SHP77 (cell line): ENCODE data around the gene TCEAL5.
"Not testable (repeated sequence)": the region's sequence is repeated elsewhere in the genome, so short reads cannot be mapped to it uniquely, and the experiment has no call there.

Experiments used
- DNase-seq, 2 experiments: peaks; one replicate each; lab custom pipeline; 2025; lab: John Stamatoyannopoulos, UW

TCEAL5 gene

GRCh38 chrX:103276581-103277002 is at the start of gene TCEAL5:
TCEAL5 (minus strand) TSS chrX:103276750; CDS start chrX:103274563, 2,187 bp downstream.
- DNase-seq, result no peak

DNA sequence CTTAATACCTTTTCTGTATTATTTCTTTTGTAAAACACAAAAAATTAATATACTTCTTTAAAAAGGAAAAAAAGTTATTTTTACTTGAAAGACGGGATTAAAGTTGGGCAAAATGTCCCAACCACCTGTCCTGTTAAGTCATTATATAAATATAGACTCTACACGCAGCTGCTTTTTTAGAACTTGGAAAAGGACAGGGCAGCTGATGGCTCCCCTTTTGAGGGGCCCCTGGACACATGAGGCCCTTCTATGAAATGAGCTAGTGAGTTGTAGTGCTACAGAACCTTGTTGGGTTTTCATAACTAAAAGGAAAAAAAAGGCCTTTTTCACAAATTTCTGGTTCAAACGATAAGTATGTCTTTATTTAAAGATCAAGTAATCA is 34.8 kb upstream of the TCEAL5 start:
- DNase-seq, result no peak

DNA sequence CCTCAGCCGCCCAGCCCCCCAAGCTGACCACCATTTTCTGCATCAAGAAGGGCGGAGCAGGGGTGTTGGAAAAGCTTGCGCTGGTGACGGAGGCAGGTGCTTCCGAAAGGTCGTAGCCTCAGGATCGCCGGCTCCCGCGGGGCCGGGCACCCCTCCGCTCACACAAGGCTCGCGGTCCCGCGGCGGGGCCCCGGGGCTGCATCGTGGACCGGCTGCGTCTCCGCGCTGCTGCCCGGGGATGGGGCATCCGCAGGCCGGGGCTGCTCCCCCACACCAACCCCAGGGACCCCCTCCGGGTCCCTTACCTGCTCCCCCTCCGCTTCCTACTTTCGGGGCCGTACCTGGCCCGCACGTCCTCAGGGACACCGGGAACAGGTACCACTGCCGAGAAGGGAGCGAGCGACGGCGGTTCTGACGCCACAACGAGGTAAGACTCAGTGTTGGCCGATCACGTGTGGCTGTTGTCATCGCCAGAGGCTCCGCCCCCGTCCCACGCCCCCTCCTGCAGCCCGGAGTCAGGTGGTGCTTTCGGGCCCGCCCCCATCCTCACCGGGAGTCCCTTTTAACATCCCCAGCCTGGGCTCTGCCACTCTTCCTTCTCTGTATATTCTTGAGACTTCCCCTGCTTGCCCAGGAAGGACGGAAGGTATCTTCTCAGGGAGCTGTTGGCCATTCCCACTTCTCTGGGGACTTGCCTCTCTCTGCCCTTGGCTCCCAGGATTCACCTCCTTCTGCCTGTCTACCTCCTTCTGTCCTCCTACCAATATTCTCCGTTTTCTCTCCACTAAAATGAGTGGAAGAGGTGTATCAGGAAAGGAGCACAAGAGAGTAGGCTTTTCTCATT is 34.2 kb upstream of the TCEAL5 start, which contains the start of gene BEX2:
Gene BEX2, minus strand, starts transcription at position 436 of the 844 bp plus-strand sequence. CDS start 1,014 bp downstream, outside the sequence.
- no peak for DNase-seq

- no peak for DNase-seq
These were observed 33.5 kb upstream of the TCEAL5 start for GRCh38 chrX:103309860-103310554.

GRCh38 chrX:103305666-103306065 is 29.1 kb upstream of the TCEAL5 start:
- not testable (repeated sequence) for DNase-seq

DNA sequence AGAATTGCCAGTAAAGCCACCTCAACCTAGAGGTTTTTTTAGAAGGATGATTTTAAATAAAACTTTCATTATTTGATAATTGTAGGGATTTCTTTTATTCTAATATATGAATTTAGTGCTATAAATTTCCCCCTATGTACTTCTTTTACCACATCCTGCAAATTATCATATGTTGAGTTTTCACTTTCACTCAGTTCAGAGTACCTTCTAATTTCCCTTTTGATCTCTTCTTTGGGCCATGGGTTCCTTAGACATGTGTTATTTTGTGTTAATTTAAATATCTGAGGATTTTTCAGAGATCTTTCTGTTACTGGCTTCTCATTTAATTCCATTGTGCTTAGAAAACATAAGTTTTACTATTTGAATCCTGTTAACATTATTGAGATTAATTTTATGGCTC is 28.2 kb upstream of the TCEAL5 start:
- no peak for DNase-seq

DNA sequence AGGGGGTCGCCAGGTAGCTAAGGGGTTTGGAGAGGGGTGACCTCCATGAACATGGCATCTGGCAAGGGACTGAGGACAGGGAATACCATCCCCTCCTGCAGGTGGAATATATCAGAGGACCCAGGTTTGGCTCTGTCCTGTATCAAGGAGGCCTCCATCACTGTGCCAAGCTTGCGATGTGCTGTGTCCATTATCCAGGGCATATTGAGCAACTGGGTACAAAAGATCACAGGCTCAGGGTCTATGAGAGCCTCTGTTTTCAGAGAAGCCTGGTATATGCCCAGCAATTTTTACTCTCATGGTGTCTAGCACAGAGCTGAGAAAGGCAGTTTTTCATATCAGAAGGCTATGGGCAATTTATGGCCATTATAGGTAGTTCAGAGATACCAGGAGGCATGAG is 16.6 kb upstream of the TCEAL5 start:
- DNase-seq, result no peak

DNA sequence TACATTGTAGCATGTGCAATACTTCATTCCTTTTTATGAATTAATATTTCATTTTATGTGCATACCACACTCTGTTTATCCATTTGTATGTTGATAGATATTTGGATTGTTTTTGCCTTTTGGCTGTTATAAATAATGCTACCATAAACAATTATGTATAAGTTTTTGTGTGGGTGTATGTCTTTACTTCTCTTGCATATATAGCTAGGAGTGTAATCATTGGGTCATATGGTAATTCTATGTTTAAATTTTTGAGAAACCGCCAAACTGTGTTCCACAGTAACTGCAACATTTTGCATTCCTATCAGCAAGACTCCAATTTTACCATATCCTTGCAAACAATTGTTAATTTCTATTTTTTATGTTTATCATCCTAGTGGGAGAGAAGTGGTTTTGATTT is 3.1 kb upstream of the TCEAL5 start:
- no peak for DNase-seq

DNA sequence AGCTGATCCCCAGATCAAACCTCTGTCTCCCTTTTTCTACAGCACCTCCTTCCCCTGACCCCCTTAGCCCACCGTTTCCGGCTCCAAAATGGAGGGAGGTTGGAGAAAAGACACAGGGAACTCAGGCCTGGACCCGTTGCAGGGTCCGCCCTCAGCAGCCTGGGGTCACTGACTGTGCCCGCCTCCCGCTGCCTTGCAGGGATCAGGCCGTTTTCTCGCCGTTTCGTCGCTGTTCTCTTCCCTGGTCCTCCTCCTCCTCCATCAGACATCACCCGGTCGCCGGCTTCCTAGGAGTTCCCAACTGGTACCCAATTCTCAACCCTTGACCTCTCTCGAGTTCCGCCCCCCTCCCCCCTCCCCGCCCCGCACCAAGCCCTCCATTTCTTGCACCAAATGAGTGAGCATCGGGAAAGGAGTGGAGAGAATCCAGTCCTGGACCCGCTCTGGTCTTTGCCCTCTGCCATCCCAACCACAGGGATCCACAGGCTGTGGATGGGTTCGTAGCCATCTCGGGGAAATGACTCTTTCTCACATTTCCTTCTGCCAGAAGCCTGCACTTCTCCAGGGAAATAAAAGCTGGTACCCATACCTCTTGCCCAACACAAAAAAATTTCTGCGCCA is 493 bp downstream of the TCEAL5 start:
- no peak for DNase-seq

- no peak for DNase-seq
These were observed 2.3 kb downstream of the TCEAL5 start for GRCh38 chrX:103274284-103274683.

- DNase-seq, result no peak
These were observed 18.3 kb downstream of the TCEAL5 start for GRCh38 chrX:103258275-103258674.

- DNase-seq, result no peak
These were observed 19.9 kb downstream of the TCEAL5 start for GRCh38 chrX:103256651-103257050.

DNA sequence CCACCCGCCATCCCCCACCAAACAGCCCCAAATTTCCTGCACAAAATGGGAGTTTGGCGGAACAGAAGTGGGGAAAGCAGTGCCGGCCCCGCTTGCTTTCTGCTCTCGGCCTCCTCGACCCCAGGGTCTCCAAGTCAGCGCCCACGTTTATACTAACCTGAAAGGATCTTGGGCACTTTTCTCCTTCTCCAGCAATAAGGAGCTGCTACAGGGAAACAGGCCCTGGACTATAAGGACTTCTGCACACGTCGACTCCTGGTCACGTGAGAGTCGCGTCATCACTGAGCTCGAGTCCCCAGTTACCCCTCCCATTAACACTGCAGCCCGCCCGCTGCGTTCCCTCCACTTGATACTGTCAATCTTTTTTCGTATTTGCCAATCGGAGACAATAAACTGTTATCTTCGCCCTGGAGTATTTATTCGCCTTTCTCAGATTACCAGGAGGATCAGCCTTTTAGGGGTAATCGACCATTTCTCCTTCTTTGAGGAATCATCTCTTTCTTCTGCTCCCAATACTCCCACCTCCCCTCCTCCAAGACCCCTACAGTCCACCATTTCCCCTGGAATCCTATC is 21.5 kb downstream of the TCEAL5 start, which contains the start of gene TCEAL8:
Gene TCEAL8, minus strand, starts transcription at position 235 of the 573 bp plus-strand sequence. CDS start 1,176 bp downstream, outside the sequence.
- DNase-seq, result peak; percentile 36 to 74

DNA sequence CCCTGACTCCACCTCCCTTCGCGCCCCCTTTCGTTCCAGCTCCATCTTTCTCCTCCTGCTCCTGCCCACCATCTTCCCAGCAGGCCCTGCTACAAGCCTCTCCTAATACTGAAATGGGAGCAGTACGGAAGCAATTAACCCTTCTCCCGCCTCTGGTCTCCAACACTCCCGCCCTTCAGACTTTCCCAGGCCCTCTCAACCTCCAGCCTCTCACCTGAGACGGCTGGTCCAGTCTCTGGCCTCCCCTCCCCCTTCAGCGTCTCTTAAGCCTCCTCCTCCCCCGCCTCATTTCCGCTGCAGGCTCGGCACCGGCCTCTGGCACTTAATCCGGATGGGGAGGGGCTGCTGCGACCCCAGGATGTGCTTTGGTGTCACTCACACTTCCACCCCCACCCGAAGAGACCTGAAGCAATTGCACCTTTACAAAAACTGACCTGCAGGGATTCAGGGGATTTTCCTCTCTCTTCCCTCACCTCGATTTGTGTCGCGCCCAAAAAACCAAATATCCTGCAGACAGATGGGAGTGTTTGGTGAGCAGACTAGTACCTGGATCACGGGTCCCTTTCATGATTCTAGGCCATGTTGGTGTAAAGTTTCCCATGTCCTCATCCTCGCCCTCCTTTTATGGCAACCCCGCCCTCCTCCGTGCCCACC is 22.3 kb downstream of the TCEAL5 start:
- DNase-seq, result peak; percentile 23 to 47

DNA sequence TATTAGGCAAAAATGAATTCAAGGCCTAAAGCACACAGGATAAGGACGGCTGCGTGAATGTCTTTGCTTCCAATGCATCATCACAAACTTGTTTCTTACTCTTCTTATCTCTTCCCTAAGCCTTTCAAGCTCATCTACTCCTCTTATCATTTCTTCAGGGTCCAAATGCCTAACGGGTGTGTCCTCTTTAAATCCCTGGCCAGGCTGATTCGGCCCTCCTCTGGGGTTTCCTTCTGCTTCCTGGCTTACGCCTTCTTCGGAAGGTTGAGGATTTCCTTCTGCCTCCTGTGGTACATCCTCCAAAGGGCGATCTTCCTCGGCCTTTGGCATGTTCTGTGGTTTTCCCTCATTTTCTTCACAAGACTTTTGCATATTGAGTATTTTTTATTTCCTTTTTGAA is 22.9 kb downstream of the TCEAL5 start:
- DNase-seq, result no peak

DNA sequence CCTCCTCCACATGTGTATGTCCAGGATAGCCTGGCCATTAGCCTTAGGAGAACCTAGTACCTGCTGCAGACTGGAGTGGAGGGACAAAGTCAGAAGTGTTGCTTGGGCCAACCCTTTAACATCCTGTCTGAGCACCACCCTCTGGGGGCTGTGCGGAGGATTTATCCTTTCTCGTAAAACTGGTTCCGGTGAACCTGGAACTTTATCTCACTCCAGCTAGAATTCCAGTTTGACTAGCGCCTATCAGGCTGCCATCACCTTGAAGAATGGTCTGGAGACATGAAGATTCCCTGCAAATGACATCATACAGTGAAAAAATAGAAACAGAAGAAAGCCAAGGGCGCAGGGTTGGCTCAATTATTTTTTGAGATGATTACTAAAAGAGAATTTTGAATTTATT is 25.6 kb downstream of the TCEAL5 start:
- no peak for DNase-seq

DNA sequence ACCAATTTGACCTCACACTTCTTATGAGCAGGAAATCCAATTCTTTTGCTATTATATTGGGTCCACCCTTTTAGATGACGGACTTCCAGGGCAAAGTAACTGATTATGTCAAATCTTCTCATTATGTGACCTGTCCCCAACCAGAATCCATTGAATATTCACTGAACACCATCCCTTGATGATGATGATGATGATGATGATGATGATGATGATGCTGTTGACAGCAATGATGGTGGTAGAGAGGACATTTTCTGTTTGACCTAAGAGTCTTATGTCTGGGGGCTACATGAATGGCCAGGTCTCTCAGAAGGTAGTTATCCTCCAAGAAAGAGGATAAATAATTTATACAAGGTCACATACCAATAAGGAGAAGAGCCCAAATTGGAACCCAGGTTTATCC is 26.7 kb downstream of the TCEAL5 start:
- DNase-seq, result no peak

DNA sequence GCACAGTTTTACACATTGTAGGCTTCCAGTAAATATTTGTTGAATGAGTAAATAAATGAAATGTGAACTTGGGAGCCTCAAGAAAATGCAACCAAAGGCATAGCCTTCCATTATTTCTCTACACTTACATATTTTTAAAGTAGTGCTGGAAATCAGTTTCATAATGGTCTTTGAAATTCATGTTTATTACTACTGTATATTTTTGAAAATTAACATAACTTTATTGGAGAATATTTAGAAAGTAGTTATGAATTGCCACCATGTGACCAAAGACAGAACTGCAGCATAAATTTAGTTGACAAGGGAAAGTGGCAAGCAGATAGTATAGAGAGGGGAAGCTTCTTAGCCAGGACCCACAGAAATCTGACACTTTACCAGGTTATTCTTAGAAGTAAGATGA is 28.0 kb downstream of the TCEAL5 start:
- DNase-seq, result no peak

GRCh38 chrX:103240155-103240554 is 36.4 kb downstream of the TCEAL5 start:
- no peak for DNase-seq

GRCh38 chrX:103236296-103236695 is 40.3 kb downstream of the TCEAL5 start:
- no peak for DNase-seq

- DNase-seq, result not testable (repeated sequence)
These were observed 40.9 kb downstream of the TCEAL5 start for GRCh38 chrX:103235608-103236007.

DNA sequence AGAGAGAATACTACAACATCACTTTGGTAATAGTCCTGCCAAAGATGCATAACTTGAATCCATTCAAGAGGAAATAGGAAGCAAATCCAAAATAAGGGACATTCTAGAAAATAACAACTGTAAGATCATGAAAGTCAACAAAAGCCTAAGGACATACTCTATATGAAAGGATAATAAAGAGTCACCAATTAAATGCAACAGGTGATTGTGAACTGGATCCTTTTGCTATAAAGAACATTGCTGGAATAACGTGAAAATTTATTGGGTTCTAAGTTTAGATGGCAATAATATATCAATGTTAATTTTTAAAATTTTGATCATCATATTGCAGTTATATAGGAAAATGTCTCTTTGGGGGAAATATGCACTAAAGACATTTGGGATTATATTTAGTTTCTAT is 41.7 kb downstream of the TCEAL5 start:
- no peak for DNase-seq
